GM08714 (cell line): Measurements from ENCODE around the gene DCC.

ENCODE experiments used
- H3K4me3 ChIP-seq: fragments of 200-500 bp; sonication (Bioruptor generic); 2 replicates; pipeline ENCODE4 v1.5.1; 2014; ENCODE audit warnings: mild to moderate bottlenecking, low read length, inconsistent platforms
- ZNF274 ChIP-seq: IDR thresholded peaks from 2 replicates; pipeline ENCODE4 v1.6.1; 2012; ENCODE audit warnings: mild to moderate bottlenecking, low read depth, low read length

Gene DCC

DNA sequence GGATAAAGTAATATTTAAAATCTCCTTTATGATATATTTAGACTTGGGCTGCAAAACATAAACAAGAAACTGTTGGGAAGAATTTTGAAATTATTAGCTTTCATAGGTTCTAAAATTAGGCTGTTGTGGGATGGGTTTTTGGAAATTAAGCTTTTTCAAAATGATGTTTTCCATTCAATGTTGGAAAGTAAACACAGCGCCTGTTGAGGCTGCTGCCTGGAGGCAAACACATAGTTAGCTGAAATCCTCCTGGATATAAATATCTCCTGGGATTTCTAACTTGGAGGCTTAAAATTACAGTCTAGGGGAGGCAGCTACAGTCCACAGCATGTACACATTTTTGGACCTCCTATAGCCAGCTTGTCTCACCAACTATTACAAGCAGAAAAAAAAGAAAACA, 197.3 kb downstream of the DCC start:
- no peak overlapping the region for H3K4me3 ChIP-seq
- no peak for TF ChIP-seq ZNF274

DNA sequence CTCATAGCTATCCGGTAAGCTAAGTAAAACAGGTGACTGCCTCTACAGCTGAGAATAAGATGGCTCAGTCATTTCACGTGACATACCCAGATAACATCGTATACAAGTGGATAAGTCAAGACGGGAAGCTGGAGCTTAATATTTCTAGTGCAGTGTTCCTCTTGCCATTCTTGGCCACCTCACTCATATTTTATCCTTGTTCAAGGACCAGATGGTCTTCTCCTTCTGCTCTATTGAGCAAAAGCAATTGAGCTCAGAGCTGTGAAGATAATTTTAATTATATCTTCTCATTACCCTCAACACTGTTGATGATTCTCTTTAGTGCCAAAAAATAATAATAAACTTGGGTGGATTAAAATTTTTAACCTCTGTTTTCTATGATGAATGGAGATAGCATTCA, 201.1 kb downstream of the DCC start:
- H3K4me3 ChIP-seq, result no peak overlapping the region
- no peak for TF ChIP-seq ZNF274

DNA sequence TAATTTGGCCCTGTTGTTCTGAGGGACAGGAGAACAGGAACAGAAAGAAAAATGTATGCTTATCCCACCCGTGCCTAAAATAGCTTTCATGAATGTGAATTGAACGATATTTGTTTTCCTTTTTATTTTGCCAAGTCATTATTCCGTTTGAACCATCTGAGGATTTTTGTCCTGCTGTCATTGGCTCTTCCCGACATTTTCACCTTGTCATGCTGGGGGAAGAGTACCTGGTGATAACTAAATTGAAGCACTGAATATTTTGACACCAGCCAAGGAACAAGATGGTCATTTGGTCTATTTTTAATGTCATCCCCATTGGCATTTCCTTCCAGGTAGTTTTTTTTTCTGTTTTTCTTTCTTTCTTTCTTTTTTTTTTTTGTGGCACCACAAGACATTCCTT, 204.1 kb downstream of the DCC start:
- no peak overlapping the region for H3K4me3 ChIP-seq
- no peak for TF ChIP-seq ZNF274

DNA sequence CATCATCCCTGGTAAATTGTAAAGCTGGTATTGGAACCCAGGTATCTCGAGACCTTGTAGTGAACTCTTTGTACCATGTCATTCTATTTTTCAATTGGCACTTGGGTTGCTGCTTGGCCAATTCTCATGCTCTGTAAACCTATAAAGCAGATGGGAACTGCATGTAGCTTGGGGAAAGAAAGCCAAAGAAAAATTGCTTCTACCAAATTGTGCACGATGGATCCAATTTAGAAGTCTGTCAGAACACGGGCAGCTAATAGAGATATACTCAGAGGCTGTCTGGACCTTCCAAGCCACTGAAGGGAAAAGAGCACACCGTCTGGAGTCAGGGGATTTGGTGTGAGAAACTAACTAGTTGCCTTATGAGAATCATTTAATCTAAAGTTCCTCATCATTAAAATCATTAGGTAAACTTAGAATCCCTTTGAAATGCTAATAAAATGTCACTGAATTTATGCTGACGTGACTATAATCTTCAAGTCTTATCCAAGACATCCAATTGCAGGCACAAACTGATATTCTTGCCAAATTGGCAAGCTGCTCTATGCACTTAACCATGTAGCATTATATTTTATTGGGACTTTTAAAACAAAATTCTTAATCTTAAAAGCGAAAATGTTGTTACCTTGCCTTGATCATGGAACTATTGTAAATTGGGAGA, 206.8 kb downstream of the DCC start:
- no peak for TF ChIP-seq ZNF274
- H3K4me3 ChIP-seq, result no peak overlapping the region

DNA sequence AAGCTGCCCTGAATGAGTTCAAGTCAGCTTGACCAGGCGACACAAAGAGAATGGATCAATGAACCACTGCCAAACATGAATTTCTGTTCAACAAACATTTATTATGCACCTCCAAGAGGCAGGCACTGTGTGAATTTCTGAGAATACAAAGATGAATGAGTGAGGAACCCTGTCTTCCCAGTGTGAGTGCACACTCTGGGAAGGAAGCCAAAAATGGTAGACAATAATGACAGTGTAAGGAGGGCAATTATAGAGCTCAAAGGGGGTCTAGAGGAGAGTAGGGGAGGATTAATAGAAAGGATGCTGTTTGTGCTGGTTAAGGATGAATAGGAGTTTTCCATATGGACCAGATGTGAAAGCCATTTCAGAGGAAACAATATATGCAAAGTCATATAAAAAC, 213.4 kb downstream of the DCC start:
- TF ChIP-seq ZNF274, result no peak
- no peak overlapping the region for H3K4me3 ChIP-seq

DNA sequence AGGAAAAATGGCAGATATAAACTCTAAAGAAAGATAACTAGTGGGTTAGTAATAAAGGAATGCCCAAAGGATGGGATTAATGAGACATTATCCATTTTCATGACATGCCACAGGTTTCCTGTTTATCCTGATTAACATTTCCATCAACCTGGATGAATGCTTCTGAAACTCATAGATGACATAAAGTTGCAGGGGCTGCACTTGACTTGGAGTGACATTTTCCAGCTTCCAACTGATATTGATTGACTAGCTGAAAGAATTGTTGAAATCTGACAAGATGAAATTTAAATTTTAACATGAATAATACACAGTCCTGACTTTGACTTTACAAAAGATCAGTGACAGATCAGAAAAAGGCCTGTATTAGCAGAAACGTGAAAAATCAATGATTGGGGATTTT, 214.2 kb downstream of the DCC start:
- TF ChIP-seq ZNF274, result no peak
- H3K4me3 ChIP-seq, result no peak overlapping the region

DNA sequence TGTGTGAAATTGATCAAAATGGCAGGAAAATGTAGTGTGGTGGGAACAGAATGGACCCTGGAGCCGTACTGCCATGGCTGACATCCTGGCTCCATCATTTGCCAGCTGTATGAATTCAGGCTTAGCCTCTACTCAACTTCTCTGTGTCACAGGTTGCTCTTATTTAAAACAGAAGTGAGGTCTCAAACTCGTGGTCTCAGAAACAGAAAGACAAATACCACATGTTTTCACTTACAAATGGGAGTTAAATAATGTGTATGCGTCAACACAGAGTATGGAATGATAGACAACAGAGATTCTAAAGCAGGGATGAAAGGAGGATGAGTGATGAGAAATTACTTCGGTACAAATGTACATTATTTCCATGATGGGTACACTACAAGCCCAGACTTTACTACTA, 227.4 kb downstream of the DCC start:
- no peak overlapping the region for H3K4me3 ChIP-seq
- no peak for TF ChIP-seq ZNF274

DNA sequence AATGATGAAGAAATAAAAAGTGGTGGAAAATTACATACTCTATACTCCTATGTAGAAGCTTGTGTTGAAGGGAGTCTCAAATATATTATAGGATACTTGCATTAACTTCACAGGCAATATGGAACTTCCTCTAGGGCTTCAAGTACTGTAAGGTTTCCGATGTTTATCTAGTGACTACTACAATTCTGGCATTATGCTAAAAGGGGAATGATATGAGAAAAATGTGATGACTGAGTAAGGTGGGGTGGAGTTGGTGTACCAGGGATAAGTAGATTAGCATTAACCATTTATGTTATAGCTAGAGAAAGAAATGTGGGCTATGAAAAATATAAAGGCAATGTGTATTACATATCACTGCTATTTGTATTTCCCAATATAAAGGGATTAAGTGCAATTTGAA, 229.5 kb downstream of the DCC start:
- H3K4me3 ChIP-seq, result no peak overlapping the region
- TF ChIP-seq ZNF274, result no peak

DNA sequence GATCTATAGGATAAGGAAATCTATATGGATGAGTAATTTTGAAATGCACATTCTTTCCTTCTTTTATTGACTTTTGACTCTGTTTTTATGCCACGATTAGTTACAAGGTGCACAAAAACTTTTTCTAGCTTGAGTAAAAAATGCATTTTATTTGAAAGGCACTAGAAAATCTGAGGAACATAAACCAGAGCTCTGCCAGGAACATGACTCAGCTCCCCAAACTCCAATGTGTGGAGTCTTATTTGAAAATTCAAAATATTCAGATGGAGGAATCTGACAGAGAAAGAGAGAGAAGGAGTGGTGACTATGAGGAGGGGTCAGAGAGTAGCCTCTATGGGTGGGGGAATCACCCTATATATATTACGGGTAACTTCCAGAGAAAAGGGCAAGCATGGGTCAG, 231.0 kb downstream of the DCC start:
- no peak for TF ChIP-seq ZNF274
- H3K4me3 ChIP-seq, result no peak overlapping the region

DNA sequence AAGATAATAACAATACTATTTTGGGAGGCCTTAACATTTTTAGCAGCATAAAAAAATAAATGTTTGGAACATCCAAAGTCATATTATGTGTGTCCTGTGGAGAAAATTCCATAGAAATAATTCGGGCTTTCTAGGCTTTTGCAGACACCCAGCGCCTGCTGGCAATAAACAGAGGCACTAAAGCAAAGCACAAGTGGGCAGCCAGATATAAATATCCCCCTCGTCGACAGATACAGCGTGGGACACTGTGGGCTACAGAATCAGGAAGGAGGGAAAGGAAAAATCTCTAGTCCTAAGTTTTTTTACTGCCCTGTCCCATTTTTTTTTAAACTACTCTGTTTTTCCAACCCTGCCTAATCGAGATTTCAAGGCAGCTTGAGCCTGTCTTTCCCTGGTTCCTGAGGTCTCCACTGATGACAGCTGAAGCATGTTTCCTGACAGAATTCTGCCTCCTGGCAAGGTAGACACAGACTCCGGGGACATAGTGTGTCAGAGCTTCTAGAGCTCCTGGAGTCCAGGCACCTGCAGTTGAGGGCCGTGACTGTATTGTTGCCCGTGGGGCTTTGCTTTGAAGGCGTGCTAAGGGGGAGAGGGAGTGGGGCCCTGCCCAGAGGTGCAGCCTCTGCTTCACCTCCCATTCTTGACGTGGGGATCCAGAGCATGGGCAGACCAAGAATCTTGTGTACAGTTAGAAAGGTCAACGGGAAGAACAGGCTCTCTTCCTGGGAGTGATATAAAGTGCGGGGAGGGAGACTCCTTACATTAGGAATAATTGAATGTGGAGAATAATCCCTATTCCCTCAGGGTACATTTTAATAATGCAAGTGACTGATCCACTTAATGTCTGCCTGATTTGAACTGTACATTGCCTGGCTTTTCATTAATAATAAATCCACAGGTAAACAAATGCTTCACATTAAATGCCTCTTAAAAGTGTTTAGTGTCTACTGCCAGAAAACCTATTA, 232.3 kb downstream of the DCC start:
- H3K4me3 ChIP-seq, result no peak overlapping the region
- TF ChIP-seq ZNF274, result no peak

DNA sequence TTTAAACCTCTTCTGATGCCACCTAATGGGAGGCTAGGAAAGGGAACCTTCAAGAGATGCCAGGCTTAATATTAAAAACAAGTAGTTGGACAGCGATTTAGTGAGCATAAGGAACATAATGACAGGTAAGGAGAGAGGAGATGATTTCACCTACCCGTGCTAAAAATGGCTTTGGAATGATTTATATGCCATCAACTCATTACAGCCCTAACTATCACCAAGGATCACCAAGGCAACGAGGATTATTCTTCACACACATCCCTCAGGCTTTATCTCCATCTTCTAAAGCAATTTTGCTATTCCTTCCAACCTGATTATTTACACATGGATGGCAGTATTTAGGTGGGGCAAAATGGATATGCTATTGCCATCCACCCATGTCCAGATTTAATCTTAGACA, 237.8 kb downstream of the DCC start:
- H3K4me3 ChIP-seq, result no peak overlapping the region
- TF ChIP-seq ZNF274, result no peak

DNA sequence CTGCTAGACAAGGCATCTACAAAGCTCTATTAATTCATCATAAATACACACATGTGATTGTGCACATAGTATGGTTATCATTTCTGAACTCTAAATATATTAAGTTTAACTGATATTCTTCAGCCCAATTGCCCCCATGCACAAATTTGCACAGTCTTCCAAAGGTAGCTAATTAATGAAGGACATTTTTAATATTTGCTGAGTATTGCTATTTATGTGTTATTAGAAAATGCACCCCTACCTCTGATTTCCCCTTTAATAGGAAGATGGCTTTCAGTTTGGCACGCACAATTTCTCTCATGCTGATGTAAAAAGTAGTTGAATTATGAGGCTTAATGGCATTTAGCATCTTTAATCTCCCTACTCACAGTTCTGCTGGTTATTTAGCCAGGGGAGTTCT, 242.1 kb downstream of the DCC start:
- no peak for TF ChIP-seq ZNF274
- H3K4me3 ChIP-seq, result no peak overlapping the region

DNA sequence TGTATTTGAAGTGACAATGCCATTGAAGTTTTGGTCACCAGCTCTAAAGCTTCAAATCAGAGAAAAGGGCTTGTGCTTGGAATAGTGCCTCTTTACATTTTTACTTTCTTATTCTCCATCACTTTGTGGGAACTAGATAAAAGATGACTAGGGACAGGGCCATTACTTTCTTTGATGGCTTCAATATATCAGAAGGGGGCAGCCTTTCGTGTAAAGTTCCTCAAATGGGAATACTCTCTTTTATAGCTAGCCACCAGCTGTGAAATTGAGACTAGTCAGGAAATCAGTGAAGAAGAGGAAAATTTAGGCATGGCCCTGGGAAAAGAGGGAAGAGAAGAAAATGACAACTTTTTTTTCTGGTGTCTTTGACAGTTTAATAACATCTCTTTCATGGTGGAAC, 242.5 kb downstream of the DCC start:
- H3K4me3 ChIP-seq, result no peak overlapping the region
- no peak for TF ChIP-seq ZNF274

DNA sequence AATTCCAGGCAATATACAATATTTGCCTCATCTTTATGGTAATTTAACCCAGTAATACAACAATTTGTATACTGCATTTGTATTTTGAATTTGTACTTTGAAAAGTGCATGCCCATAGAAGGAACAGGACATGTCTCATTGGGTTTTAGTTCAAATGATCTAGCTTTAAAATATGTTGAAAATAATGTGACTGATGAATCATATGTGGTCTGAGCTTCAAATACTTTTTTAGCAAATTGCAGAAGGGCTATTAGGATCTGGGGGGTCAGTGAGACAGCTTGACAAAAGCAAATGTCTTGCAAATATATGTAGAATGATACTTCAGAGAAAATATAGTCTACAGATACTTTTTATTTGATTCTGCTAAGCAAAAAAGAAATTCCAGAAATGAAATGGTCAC, 248.9 kb downstream of the DCC start:
- no peak for TF ChIP-seq ZNF274
- H3K4me3 ChIP-seq, result no peak overlapping the region

DNA sequence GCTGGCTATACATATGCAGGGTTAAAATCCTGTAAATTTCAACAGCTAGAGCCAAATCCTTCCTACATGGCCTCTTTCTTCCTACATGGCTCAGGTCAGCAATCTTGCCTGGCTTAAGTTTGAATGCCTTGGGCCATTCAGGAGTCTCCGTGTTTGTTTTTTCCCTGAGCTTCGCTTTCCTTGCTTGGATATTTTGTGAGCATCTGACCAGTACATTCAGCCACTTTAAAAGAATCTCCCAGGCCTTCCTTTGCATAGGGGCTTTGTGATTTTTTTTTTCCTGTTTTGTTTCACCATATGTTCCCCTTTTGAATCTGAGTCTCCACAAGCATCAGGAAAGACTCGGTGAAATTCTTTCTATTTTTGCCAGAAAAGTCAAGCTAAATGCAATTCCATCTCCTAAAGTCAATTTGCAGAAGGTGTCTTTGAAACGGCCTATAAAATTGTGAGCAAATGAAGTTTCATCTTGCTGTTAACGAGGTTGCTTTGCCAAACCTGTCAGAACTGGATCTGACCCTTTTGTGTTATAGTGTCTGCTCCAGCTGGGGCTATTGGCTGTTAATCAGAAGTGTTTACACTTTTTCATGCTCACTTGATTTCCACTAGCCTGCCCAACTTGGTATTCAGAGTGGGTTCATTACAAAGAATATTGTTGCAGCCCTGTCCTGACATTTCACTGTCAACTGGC, 256.9 kb downstream of the DCC start:
- H3K4me3 ChIP-seq, result no peak overlapping the region
- no peak for TF ChIP-seq ZNF274
